Small intestine (tissue), 16 donors: ENCODE measurements around the gene SSBP1. TPM values are rescaled to one million over a fixed set of nuclear protein-coding genes. Genes with fewer than 3 reads are reported as not detected.
A peak's percentile ranks its signal among the peaks of the same experiment; 100 is the strongest.
"Not testable (repeated sequence)": the region's sequence is repeated elsewhere in the genome, so short reads cannot be mapped to it uniquely, and the experiment has no call there.

Source experiments
- DNase-seq, 2 donors: peaks; one replicate each; pipeline versions ENCODE4 v3.0.0 to v3.0.0-alpha.2; 2013
- FAIRE-seq: peaks from 2 replicates; lab custom pipeline; 2012; peaks lifted over from hg19 to GRCh38; lab: Jason Lieb, UNC
- H3K27ac ChIP-seq, 3 donors: one replicate each; pipeline ENCODE4 v1.5.1; 2013; ENCODE audit warnings: low read length in 2 of 3, mild to moderate bottlenecking in 2 of 3, control low read depth in 1 of 3, inconsistent platforms in 1 of 3, low read depth in 1 of 3, moderate library complexity in 1 of 3
- H3K27me3 ChIP-seq, 3 donors: one replicate each; pipeline ENCODE4 v1.6.1; 2013; ENCODE audit warnings: low read length in 3 of 3, inconsistent platforms in 1 of 3; ENCODE audit not compliant: control insufficient read depth in 3 of 3, insufficient read depth in 3 of 3
- H3K36me3 ChIP-seq, 3 donors: one replicate each; pipeline ENCODE4 v1.6.1; 2013; ENCODE audit warnings: low read length in 3 of 3, inconsistent platforms in 1 of 3, low read depth in 1 of 3, mild to moderate bottlenecking in 1 of 3, moderate library complexity in 1 of 3; ENCODE audit not compliant: control insufficient read depth in 3 of 3, insufficient read depth in 2 of 3
- H3K4me1 ChIP-seq, 3 donors: one replicate each; pipeline ENCODE4 v1.6.1; 2013; ENCODE audit warnings: low read length in 2 of 3, inconsistent platforms in 1 of 3, low read depth in 1 of 3, mild to moderate bottlenecking in 1 of 3, moderate library complexity in 1 of 3; ENCODE audit not compliant: control insufficient read depth in 3 of 3, insufficient read depth in 2 of 3
- H3K4me3 ChIP-seq, 3 donors: one replicate each; pipeline ENCODE4 v1.5.1; 2013; ENCODE audit warnings: low read length in 3 of 3, control low read depth in 1 of 3, inconsistent platforms in 1 of 3, low read depth in 1 of 3, mild to moderate bottlenecking in 1 of 3, moderate library complexity in 1 of 3
- H3K9me3 ChIP-seq, 2 donors: one replicate each; pipeline ENCODE4 v1.6.1; 2013; ENCODE audit warnings: low read depth in 1 of 2, low read length in 1 of 2; ENCODE audit not compliant: control insufficient read depth in 2 of 2, insufficient read depth in 1 of 2
- WGBS, 3 donors: extraction: QIAGEN DNeasy Blood & Tissue Kit; methylation state at CpG; one replicate each; pipeline ENCODE4 v1.1.7; 2013; 5-methylcytosine and 5-hydroxymethylcytosine counted together
- long read RNA-seq, 10 donors: transcript quantifications; one replicate each; lab custom pipeline, GENCODE V29; 2026
- polyA plus RNA-seq, 4 donors: library from polyadenylated mRNA; stranded (reverse) in 3 of 4; unstranded in 1 of 4; fragments of 200-250 nt in 3 of 4; fragments of 120-200 nt in 1 of 4; gene quantifications; one replicate each; pipeline versions ENCODE4 v1.2.1 to v1.2.3, GENCODE V29; 2013
- donor health status: healthy with polysubstance abuse.
- donor health status: control.
- donor health status: control.
- donor health status: Bipolar disorder and iron deficiency.
- donor health status: healthy.

Gene SSBP1, protein sequence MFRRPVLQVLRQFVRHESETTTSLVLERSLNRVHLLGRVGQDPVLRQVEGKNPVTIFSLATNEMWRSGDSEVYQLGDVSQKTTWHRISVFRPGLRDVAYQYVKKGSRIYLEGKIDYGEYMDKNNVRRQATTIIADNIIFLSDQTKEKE
- 100 to 1,000 TPM; 131 to 221 (median 151) TPM for polyA plus RNA-seq
- long read RNA-seq, donor 1, transcript SSBP1-214 (7 exons, 636 nt) = minor isoform, 32 of 274 reads
- long read RNA-seq, donor 1, transcript SSBP1-201 (7 exons, 687 nt) = major isoform, 149 of 274 reads
- long read RNA-seq, donor 1, transcript SSBP1-212 (6 exons, 1,434 nt) = minor isoform, 17 of 274 reads
- long read RNA-seq, donor 1, transcript SSBP1-206 (7 exons, 630 nt) = minor isoform, 8 of 274 reads
- long read RNA-seq, donor 1, partial matches to known transcripts = 60 of 274 reads
- long read RNA-seq, donor 1, other reads (novel, unspliced or antisense) = 0 of 274 reads
- long read RNA-seq, donor 2, transcript SSBP1-214 (7 exons, 636 nt) = minor isoform, 8 of 60 reads
- long read RNA-seq, donor 2, transcript SSBP1-201 (7 exons, 687 nt) = major isoform, 35 of 60 reads
- long read RNA-seq, donor 2, partial matches to known transcripts = 9 of 60 reads
- long read RNA-seq, donor 2, other reads (novel, unspliced or antisense) = 0 of 60 reads
- long read RNA-seq, donor 3, transcript SSBP1-201 (7 exons, 687 nt) = major isoform, 41 of 93 reads
- long read RNA-seq, donor 3, transcript SSBP1-214 (7 exons, 636 nt) = minor isoform, 13 of 93 reads
- long read RNA-seq, donor 3, transcript SSBP1-212 (6 exons, 1,434 nt) = minor isoform, 6 of 93 reads
- long read RNA-seq, donor 3, partial matches to known transcripts = 24 of 93 reads
- long read RNA-seq, donor 3, other reads (novel, unspliced or antisense) = 0 of 93 reads
- long read RNA-seq, donor 4, partial matches to known transcripts = 0 of 4 reads
- long read RNA-seq, donor 4, other reads (novel, unspliced or antisense) = 0 of 4 reads
- long read RNA-seq, donor 5, transcript SSBP1-201 (7 exons, 687 nt) = major isoform, 12 of 19 reads
- long read RNA-seq, donor 5, partial matches to known transcripts = 0 of 19 reads
- long read RNA-seq, donor 5, other reads (novel, unspliced or antisense) = 0 of 19 reads
- long read RNA-seq, donor 6, transcript SSBP1-214 (7 exons, 636 nt) = minor isoform, 11 of 81 reads
- long read RNA-seq, donor 6, transcript SSBP1-212 (6 exons, 1,434 nt) = minor isoform, 8 of 81 reads
- long read RNA-seq, donor 6, transcript SSBP1-201 (7 exons, 687 nt) = major isoform, 49 of 81 reads
- long read RNA-seq, donor 6, partial matches to known transcripts = 8 of 81 reads
- long read RNA-seq, donor 6, other reads (novel, unspliced or antisense) = 0 of 81 reads
- long read RNA-seq, donor 7, transcript SSBP1-214 (7 exons, 636 nt) = minor isoform, 31 of 159 reads
- long read RNA-seq, donor 7, transcript SSBP1-201 (7 exons, 687 nt) = major isoform, 105 of 159 reads
- long read RNA-seq, donor 7, transcript SSBP1-212 (6 exons, 1,434 nt) = minor isoform, 6 of 159 reads
- long read RNA-seq, donor 7, partial matches to known transcripts = 13 of 159 reads
- long read RNA-seq, donor 7, other reads (novel, unspliced or antisense) = 0 of 159 reads
- long read RNA-seq, donor 8, transcript SSBP1-201 (7 exons, 687 nt) = major isoform, 10 of 13 reads
- long read RNA-seq, donor 8, partial matches to known transcripts = 0 of 13 reads
- long read RNA-seq, donor 8, other reads (novel, unspliced or antisense) = 0 of 13 reads
- long read RNA-seq, donor 9, transcript SSBP1-214 (7 exons, 636 nt) = minor isoform, 5 of 18 reads
- long read RNA-seq, donor 9, transcript SSBP1-201 (7 exons, 687 nt) = major isoform, 11 of 18 reads
- long read RNA-seq, donor 9, partial matches to known transcripts = 0 of 18 reads
- long read RNA-seq, donor 9, other reads (novel, unspliced or antisense) = 0 of 18 reads
- long read RNA-seq, donor 10, transcript SSBP1-206 (7 exons, 630 nt) = minor isoform, 5 of 124 reads
- long read RNA-seq, donor 10, transcript SSBP1-201 (7 exons, 687 nt) = major isoform, 69 of 124 reads
- long read RNA-seq, donor 10, transcript SSBP1-212 (6 exons, 1,434 nt) = minor isoform, 12 of 124 reads
- long read RNA-seq, donor 10, transcript SSBP1-214 (7 exons, 636 nt) = minor isoform, 12 of 124 reads
- long read RNA-seq, donor 10, partial matches to known transcripts = 23 of 124 reads
- long read RNA-seq, donor 10, other reads (novel, unspliced or antisense) = 0 of 124 reads

DNA sequence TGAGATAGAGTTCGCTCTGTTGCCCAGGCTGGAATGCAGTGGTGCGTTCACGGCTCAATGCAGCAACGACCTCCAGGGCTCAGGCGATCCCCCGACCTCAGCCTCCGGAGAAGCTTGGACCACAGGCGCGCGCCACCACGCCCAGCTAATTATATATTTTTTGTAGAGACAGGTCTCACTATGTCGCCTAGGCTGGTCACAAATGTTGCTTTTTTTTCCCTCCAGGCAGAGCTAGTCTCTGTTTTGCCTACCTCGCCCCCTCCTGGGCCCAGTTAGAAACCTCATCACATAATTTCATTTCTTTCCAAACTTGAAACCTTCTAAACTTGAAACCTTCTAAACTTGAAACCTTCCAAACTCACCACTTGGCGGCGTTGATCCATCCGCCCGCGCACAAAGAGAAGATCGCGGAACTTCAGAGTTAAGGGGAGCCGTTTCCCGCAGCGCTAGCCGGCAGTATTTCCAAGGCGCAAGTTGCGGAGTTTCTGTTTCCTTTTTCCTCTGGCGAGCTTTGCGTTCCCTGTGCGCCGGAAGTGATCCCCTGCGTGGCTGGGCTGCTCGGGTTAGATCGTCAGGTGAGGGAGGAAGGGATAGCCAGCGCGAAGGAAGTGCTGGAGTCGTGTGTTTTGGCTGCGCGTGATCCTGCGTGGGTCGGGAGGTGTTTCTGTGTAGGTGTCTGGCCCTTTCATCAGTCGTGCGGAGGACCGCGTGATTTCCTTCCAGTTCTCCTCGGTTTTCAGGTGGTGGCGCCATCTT, at the start of gene SSBP1:
SSBP1 (plus strand) TSS at position 523 of the 756 bp plus-strand sequence. CDS start 809 bp downstream, outside the sequence.
- WGBS, 3 donors = 1 to 2% (median 1%) methylated on average over 46 of the region's 46 CpGs
- Histone ChIP-seq H3K4me3 (peak within 1 kb of the TSS; percentile 75 to 90 (median 89)), H3K9me3 (no peaks in the 10 kb centered on the region), H3K36me3 (peaks cover 2 to 10% (median 3%) of the 10 kb centered on the region in 3 donors), H3K27ac (peak within 1 kb of the TSS; percentile 82 to 94 (median 91)), H3K27me3 (no peaks in the 10 kb centered on the region), H3K4me1 (peaks cover 0 to 7% (median 2%) of the 10 kb centered on the region in 3 donors)
- DNase-seq (peak; percentile 97), FAIRE-seq (peak; percentile 62)

DNA sequence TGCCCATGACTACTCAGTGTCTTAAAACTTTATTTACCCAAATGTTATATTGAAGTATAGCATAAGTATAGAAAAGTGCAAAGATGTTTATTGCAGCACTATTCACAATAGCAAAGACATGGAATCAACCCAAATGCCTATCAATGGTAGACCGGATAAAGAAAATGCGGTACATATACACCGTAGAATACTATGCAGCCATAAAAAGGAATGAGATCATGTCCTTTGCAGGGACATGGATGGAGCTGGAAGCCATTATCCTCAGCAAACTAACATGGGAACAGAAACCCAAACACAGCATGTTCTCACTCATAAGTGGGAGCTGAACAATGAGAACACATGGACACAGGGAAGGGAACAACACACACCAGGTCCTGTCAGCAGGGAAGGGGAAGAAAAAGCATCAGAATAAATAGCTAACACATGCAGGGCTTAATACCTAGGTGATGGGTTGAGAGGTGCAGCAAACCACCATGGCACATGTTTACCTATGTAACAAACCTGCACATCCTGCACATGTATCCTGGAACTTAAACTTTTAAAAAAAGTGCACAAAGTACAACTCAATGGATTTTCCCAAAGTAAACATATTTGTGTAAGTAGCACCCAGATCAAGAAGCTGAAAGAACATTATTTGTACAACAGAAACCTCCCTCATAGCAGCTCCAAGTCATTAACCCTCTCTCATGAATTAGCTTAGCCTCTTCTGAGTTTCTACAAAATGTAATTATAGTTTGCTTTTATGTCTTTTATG, 48.9 kb upstream of the SSBP1 start:
- DNase-seq, H3K4me1 ChIP-seq, H3K27ac ChIP-seq, H3K4me3 ChIP-seq, H3K9me3 ChIP-seq, H3K27me3 ChIP-seq, FAIRE-seq: not testable (repeated sequence)
- H3K36me3 ChIP-seq = peaks cover 2 to 16% (median 5%) of the 10 kb centered on the region in 3 donors
- 97 to 100% (median 97%) methylated on average over 3 of the region's 3 CpGs for WGBS, 3 donors

- no peak for FAIRE-seq
- no peak overlapping the region for H3K27ac ChIP-seq
- WGBS, 3 donors = 72 to 82% (median 79%) methylated on average over 3 of the region's 3 CpGs
- peaks cover 0 to 7% (median 0%) of the 10 kb centered on the region in 3 donors for H3K36me3 ChIP-seq
- H3K4me1 ChIP-seq = peaks cover 0 to 19% (median 0%) of the 10 kb centered on the region in 3 donors
- H3K4me3 ChIP-seq = no peak overlapping the region
- H3K9me3 ChIP-seq = no peaks in the 10 kb centered on the region
- no peak for DNase-seq
- H3K27me3 ChIP-seq = no peaks in the 10 kb centered on the region
These were observed 46.6 kb upstream of the SSBP1 start for GRCh38 chr7:141691540-141691939.

DNA sequence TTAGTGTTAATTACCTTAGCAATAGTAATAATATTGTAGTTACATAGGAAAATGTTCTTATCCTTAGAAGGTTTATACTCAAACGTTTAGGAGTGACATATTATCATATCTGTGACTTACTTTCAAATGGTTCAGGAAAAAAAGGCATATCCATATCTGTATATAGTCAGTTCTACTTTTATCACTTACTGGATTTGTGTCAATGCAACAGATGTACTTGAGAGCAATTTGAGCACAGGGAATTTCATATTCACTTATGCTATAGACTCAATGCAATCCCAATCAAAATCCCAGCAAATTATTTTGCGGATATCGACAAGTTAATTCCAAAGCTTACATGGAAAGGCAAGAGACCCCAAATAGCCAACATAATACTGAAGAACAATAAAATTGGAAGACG, 46.2 kb upstream of the SSBP1 start:
- FAIRE-seq (no peak), DNase-seq (no peak)
- Histone ChIP-seq H3K36me3 (peaks cover 0 to 7% (median 0%) of the 10 kb centered on the region in 3 donors), H3K4me1 (peaks cover 0 to 18% (median 0%) of the 10 kb centered on the region in 3 donors), H3K27ac (no peak overlapping the region), H3K9me3 (no peaks in the 10 kb centered on the region), H3K4me3 (no peak overlapping the region), H3K27me3 (no peaks in the 10 kb centered on the region)
- WGBS, 3 donors = 75 to 81% (median 79%) methylated on average over 4 of the region's 4 CpGs

DNA sequence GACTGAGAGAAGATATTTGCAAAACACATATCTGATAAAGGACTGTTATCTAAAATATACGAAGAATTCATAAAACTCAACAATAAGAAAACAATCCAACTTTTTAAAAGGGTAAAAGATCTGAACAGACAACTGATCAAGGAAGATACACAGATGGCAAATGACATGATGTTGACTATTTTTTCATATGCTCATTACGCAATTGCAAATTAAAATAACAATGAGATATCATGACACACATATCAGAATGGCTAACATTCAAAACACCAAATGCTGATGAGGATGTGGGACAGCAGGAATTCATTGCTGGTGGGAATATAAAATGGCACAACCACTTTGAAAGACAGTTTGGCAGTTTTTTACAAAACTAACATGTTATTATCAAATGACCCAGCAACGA, 45.1 kb upstream of the SSBP1 start:
- peaks cover 0 to 10% (median 0%) of the 10 kb centered on the region in 3 donors for H3K36me3 ChIP-seq
- FAIRE-seq (no peak), DNase-seq (no peak)
- H3K4me3 ChIP-seq = no peak overlapping the region
- peaks cover 0 to 15% (median 0%) of the 10 kb centered on the region in 3 donors for H3K4me1 ChIP-seq
- WGBS, 3 donors = 84 to 86% (median 85%) methylated on average over 3 of the region's 3 CpGs
- no peak overlapping the region for H3K27ac ChIP-seq
- no peaks in the 10 kb centered on the region for H3K9me3 ChIP-seq
- no peaks in the 10 kb centered on the region for H3K27me3 ChIP-seq

DNA sequence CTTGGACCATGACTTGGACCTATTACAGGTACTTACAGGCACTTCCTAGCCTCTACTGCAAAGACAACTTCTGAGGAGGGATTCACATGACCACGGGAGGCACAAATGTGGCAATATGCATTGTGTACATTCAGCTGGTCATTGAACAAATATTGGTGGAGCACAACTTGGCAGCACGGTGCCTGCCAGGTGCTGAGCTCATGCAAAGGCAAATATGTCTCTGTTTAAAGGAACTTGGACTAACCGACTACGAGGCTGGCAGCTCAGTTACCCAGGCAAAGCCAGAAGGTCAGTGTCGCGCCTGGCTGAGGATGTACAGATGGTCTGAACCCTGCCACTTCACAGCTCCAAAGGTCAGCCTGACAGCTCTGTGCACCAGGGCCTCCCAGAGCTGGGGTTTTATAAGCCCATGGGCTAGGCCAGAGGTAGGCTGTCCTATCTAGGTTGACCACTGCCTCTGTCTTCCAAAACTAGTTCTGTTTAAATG, 42.3 kb upstream of the SSBP1 start:
- WGBS, 3 donors = 22 to 62% (median 47%) methylated on average over 6 of the region's 6 CpGs
- no peaks in the 10 kb centered on the region for H3K27me3 ChIP-seq
- no peak overlapping the region for H3K4me3 ChIP-seq

More for the DNA sequence above, 42.3 kb upstream of the SSBP1 start:
- H3K27ac ChIP-seq = peak overlapping the region in 1 of 3 donors; percentile 34
- peak in 1 of 2 donors; percentile 56 for DNase-seq
- FAIRE-seq = no peak
- H3K4me1 ChIP-seq = peaks cover 0 to 20% (median 0%) of the 10 kb centered on the region in 3 donors
- peaks cover 0 to 13% (median 0%) of the 10 kb centered on the region in 3 donors for H3K36me3 ChIP-seq
- H3K9me3 ChIP-seq = no peaks in the 10 kb centered on the region
